GM20431 (cell line): ENCODE data around the gene ISM2.

Source experiments
- in situ Hi-C: fragments of 300-500 bp; cut with MseI, MboI; formaldehyde crosslinking; loops from one replicate; pipeline ENCODE4 v1.15.0; 2020; ENCODE audit warnings: low sequenced_read_pairs; ENCODE audit not compliant: unreplicated experiment

ISM2 gene

DNA sequence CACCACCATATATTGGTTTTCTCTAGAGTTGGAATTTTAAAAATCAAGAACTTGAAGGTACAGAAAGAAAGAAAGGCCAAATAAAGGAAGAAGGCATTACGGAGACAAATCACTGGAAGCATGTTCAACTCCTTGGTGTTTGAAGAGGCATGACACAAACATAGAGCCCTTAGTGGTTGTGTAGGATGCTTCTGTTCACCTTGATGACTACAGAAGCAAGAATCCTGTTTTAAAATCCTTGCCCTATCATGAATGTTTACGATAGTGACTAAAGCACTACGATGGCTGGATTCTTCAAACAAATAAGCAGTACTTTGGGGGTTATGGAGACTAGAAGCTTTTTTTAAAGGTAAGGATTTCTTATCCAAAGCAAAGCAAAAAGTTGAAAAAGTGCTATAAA lies 10.3 kb upstream of the ISM2 start:
- in situ Hi-C loops: no loop called here

DNA sequence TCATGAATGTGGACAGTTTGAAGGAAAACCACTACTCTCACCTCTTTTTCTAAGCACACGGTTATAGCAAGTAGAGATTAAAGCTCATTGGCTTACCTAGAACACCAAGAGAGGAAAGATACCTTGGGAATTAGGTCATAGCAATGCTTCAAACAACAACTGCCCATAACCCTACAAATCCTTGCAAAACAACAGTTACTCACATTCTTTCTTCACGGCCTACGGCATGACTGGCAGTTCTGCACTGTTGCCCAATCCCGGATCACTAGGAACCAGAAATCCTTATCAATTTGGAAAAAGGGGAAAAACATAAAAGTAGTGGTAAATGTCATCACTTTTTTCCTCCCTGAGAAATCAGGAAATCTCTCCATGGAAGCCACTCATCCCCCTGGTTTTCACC lies 9.6 kb upstream of the ISM2 start:
- in situ Hi-C loops: no loop called here

GRCh38 chr14:77507762-77508161 lies 9.1 kb upstream of the ISM2 start:
- in situ Hi-C loops: no loop called here

DNA sequence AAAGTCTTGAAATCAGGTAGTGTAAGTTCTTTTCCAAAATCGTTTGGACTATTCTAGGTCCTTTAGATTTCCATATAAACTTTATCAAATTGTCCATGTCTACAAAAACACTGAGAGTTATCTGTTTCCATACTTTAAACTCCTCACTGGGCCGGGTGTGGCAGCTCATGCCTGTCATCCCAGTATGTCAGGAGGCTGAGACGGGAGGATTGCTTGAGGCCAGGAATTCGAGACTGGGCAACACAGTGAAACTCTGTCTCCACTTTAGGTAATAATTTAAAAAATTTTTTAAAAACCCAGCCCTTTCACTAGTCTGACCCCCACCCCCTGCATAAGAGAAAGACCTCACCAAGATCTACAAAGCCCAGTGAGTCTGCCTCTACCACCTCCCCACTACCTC lies 6.4 kb upstream of the ISM2 start:
- in situ Hi-C loops: no loop called here

- in situ Hi-C loops: no loop called here
Observed at GRCh38 chr14:77503138-77503537, 4.5 kb upstream of the ISM2 start.

- in situ Hi-C loops: no loop called here
Observed at GRCh38 chr14:77502109-77502782, 3.6 kb upstream of the ISM2 start.

- in situ Hi-C loops: no loop called here
Observed at GRCh38 chr14:77498984-77499527, 440 bp upstream of the ISM2 start.

DNA sequence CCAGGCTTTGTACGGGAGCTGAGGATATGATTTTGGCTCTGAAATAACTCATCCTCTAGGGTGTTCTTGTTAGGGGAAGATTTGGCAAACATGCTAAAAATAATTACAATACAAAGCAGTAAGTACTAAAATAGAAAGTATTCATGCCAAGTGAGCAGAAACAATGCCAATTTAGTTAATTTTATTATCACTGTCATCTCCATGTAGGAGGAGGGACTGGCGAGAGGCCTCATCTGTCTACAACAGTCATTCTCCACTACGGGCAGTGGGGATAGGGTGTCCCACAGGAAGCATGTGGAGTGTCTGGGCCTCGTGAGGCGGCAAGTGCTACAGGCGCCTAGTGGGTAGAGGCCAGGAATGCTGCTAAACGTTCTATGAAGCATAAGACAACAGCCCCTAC lies 3.3 kb downstream of the ISM2 start:
- in situ Hi-C loops: no loop called here

DNA sequence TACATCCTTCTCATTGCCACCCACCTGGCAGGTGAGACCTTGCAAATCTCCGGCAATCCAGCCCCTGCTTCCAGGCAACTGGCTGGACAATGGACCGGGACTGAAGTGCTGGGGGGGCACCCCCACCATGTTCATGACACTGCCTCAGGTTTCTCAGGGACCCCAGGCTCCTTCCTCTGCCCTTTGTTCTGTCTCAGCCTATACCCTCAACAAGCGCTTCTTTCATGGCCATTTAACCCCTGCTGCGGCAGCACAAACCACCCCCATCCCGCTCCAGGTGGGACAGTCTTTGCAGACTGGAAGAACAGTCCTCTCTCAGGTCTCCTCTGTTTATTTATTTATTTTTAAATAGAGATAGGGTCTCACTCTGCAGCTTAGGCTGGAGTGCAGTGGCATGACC lies 7.6 kb downstream of the ISM2 start:
- in situ Hi-C loops: no loop called here

- in situ Hi-C loops: no loop called here
Observed at GRCh38 chr14:77490347-77490986, 8.1 kb downstream of the ISM2 start.

DNA sequence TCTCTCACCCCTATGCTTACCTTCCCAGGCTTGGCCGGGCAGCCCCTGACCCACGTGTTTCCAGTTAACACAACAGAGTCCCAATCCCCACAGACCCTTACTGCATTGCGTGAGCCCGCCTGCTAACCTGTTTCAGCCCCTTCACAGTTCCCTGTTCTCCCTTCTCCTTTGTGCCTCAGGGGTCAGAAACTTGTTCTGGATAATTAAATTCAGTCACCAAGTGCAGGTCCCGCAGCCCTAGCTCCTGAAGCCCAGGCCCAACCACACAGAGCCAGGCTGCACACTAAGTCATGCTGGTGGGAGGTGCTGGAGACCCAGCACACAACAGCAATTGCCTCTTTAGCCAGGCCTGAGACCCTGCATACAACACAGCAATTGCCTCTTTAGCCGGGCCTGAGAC lies 9.6 kb downstream of the ISM2 start:
- in situ Hi-C loops: no loop called here

DNA sequence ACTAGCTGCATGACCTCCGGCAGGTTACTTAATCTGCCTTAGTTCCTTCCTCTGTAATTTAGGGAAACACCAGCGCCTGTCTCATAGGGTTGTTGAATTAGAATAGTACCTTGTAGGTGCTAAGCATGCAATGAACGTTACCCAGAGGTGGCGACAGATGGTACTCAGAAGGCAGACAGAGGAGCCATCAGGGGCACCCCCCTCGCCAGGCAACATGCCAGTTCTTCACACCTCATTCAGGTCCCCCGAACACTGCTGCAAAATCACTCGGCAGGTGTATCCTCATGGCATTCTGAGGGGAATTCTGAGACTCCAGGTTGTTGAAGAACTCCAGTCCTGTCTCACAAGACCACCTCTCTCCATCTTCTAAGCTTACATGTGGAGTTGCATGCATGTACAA lies 10.1 kb downstream of the ISM2 start:
- in situ Hi-C loops: no loop called here

- in situ Hi-C loops: no loop called here
Observed at GRCh38 chr14:77485901-77486678, 12.5 kb downstream of the ISM2 start.

DNA sequence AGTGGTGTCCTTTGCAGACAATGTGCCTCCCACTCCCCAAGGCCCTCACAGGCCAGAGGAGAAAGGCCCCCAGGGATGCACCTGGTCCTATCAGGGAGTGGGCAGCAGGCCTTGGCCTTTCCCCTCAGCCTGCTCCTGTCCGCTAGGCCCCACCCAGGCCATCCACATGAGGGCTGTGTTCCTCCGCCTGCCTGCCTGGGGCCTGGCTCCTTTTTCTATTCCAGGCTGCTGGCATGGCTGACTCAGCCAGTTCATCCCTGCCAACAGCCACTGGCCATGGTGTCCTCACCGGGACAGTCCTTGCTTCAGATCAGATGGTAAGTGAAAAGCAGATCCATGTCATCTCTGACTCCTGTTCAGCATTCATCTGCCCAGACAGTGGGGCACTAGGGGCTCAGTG lies 13.4 kb downstream of the ISM2 start:
- in situ Hi-C loops: no loop called here

DNA sequence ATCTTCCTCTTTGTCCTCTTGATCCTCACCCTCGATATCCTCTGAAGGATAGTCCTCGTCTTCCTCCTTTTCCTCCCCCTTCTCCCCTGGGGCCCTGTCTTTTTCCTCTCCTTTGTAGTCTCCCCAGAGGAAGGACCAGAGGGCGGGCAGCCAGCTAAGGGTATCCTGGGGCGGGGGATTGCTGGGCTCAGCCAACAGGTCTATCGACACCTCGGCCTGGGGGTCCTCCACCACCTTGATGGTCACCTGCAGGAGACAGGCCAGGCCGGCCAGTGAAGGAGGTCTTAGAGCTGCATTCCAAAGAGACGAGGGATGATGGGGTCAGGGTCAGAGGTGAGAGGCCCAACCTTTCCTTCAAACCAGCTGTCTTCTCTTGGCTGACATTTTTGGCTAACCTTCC lies 16.2 kb downstream of the ISM2 start:
- in situ Hi-C loops: no loop called here

DNA sequence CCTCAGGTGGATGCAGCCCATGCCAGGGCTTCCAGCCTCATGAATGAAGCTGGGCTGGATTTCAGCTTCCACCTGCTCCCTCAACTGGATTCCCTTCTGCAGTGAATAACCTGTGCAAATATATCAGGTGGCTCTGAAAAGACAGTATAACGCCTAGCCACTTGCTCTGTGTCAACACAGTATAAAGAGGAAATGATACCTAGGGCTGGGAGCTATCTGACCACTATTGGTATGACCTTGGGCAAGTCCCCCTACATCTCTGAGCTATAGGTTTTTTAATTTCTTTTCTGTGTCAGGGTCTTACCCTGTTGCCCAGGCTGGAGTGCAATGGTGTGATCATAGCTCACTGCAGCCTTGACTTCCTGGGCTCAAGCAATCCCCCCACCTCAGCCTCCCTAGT lies 19.8 kb downstream of the ISM2 start:
- in situ Hi-C loops: no loop called here

- in situ Hi-C loops: no loop called here
Observed at GRCh38 chr14:77478029-77478428, 20.6 kb downstream of the ISM2 start.

DNA sequence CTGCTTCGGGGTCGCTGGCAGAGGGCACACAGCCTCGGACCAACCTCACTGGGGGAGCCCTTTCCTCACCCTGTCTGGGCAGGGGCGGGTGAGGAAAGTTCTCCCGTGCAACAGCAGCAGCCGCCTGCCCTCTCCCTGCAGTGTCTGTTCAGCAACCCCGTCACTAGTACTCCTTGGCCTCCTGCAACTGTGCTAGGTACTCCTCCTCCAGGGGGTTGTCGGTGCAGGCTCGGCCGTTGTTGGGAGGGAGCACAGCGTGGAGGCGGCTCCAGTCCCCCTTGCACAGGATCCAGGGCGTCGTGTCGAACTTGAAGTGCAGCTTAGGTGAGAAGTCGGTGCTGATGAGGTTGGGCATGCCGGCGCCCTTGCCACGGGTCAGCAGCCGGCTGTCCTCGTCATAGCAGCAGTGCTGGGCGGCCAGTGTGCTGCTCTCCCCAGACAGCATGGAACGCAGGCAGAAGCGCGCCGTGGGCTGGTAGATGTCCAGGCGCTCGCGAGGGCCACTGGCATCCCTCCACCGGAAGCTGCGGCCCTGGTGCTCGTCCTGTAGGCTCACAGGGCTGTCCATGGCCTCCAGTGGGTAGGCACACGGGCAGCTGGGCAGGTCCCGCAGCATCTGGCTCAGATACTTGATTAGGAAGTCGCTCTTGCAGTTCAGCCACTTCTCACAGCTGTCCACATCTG lies 23.0 kb downstream of the ISM2 start:
- in situ Hi-C loops: no loop called here

DNA sequence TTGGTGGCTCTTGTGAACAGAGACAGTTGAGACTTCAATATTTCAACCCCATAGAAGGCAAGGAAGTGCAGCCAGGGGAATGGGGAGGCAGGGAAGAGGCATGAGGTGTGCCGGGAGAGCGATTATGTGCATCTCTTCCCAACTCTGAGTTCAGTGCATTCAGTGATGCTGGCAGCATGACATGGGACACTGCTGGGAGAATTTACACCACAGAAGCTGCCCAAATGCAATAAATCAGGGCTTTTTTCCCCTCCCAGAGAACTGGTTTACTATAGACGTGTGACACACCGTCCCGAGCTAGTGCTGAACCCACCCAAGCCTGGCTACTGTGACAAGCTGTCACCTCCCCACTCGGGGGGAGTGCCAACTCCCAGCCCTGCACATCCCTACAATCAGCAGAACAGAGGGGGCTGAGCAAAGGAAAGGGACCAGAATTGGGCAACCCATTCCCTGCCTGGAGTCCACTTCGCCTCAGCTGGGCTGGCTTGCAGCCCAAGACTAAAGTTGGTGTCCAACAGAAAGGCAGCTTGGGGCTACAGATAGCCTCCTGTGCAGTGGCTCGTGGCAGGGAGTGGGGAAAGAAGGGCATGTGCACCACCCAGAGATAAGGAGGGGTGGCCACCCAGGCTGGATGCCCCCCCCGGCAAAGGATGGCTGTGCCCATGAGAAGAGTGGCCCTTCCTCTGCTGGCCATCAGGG lies 24.0 kb downstream of the ISM2 start:
- in situ Hi-C loops: no loop called here

GRCh38 chr14:77473921-77474320 lies 24.7 kb downstream of the ISM2 start:
- in situ Hi-C loops: no loop called here
